Gastroesophageal sphincter (tissue), 4 donors: ENCODE data around the gene RNF187. TPM values are rescaled to one million over a fixed set of nuclear protein-coding genes. Genes with fewer than 3 reads are reported as not detected.

ENCODE experiments used
- ATAC-seq: fragments of 150-250 bp; one replicate; pipeline ENCODE4 v1.9.1; 2016; ENCODE audit warnings: mild to moderate bottlenecking, moderate library complexity
- H3K27ac ChIP-seq, 4 donors: fragments of 200-600 bp; sonication (generic) in 3 of 4; 1 replicate in 3 of 4; 2 replicates in 1 of 4; pipeline ENCODE4 v1.5.1; 2016 to 2019
- H3K27me3 ChIP-seq: fragments of 200-600 bp; sonication (generic); one replicate; pipeline ENCODE4 v1.5.1; 2019
- H3K36me3 ChIP-seq, 2 donors: fragments of 200-600 bp; sonication (generic); one replicate each; pipeline ENCODE4 v1.5.1; 2019; ENCODE audit warnings: control low read depth in 1 of 2
- H3K4me1 ChIP-seq, 3 donors: fragments of 200-600 bp; sonication (generic); 1 replicate in 2 of 3; 2 replicates in 1 of 3; pipeline ENCODE4 v1.5.1; 2016 to 2019; ENCODE audit warnings: control low read depth in 2 of 3
- H3K4me3 ChIP-seq, 2 donors: fragments of 200-600 bp; sonication (generic); one replicate each; pipeline ENCODE4 v1.5.1; 2019; ENCODE audit warnings: mild to moderate bottlenecking in 1 of 2, moderate library complexity in 1 of 2
- H3K9me3 ChIP-seq, 3 donors: fragments of 200-600 bp; sonication (generic); one replicate each; pipeline ENCODE4 v1.5.1; 2017 to 2019; ENCODE audit warnings: control low read depth in 2 of 3
- CTCF ChIP-seq, 4 experiments: fragments of 200-600 bp in 2 of 4; fragments of 450-650 bp in 2 of 4; sonication (generic) in 1 of 4; IDR thresholded peaks; one replicate each; pipeline ENCODE4 v1.5.1; 2017 to 2019; ENCODE audit warnings: antibody characterized with exemption in 4 of 4, mild to moderate bottlenecking in 2 of 4, moderate library complexity in 2 of 4
- EP300 ChIP-seq: sonication (generic); formaldehyde crosslinking; IDR thresholded peaks from one replicate; pipeline ENCODE4 v1.6.1; 2017; ENCODE audit warnings: antibody characterized with exemption, mild to moderate bottlenecking
- POLR2A ChIP-seq, 2 donors: fragments of 450-650 bp; IDR thresholded peaks; one replicate each; pipeline ENCODE4 v1.6.1; 2017; ENCODE audit warnings: antibody characterized with exemption in 2 of 2, mild to moderate bottlenecking in 2 of 2, moderate library complexity in 1 of 2
- POLR2AphosphoS5 ChIP-seq: sonication (generic); formaldehyde crosslinking; IDR thresholded peaks from one replicate; pipeline ENCODE4 v1.6.1; 2017; ENCODE audit warnings: antibody characterized with exemption
- WGBS, 2 donors: methylation state at CpG; one replicate each; pipeline ENCODE4 v1.1.5; 2018; ENCODE audit warnings: low coverage in 1 of 2; 5-methylcytosine and 5-hydroxymethylcytosine counted together
- total RNA-seq, 4 donors: library from RNA; depleted of rRNA; stranded (reverse); fragments of >200 nt; gene quantifications; one replicate each; pipeline ENCODE4 v1.1.0, GENCODE V29; 2016

Gene RNF187
- total RNA-seq, 4 donors from 2014 or later: 33.9 to 80.6 (median 52.4) TPM

GRCh38 chr1:228510803-228511413, 23.7 kb downstream of the RNF187 start:
- no peaks in the 10 kb centered on the region for H3K36me3 ChIP-seq
- H3K27ac ChIP-seq: no peak overlapping the region
- 34 to 58% methylated on average over 3 of the region's 3 CpGs for WGBS, 2 donors
- no peaks in the 10 kb centered on the region for H3K4me1 ChIP-seq
- peaks cover 58% of the 10 kb centered on the region for H3K27me3 ChIP-seq
- TF ChIP-seq POLR2AphosphoS5 (no peak), CTCF (IDR thresholded peaks at IDR 0.05) (no peak), POLR2A (IDR thresholded peaks at IDR 0.05) (no peak), EP300 (no peak)
- no peak for ATAC-seq
- H3K4me3 ChIP-seq: no peak overlapping the region
- H3K9me3 ChIP-seq: no peaks in the 10 kb centered on the region

GRCh38 chr1:228511546-228512445, 24.6 kb downstream of the RNF187 start:
- Histone ChIP-seq H3K9me3 (no peaks in the 10 kb centered on the region), H3K4me3 (no peak overlapping the region), H3K36me3 (no peaks in the 10 kb centered on the region), H3K27ac (no peak overlapping the region), H3K27me3 (peaks cover 63% of the 10 kb centered on the region), H3K4me1 (no peaks in the 10 kb centered on the region)
- TF ChIP-seq POLR2AphosphoS5 (no peak), EP300 (no peak), CTCF (IDR thresholded peaks at IDR 0.05) (no peak), POLR2A (IDR thresholded peaks at IDR 0.05) (no peak)
- ATAC-seq: no peak
- 81 to 90% methylated on average over 2 to 9 of the region's 13 CpGs for WGBS, 2 donors

- TF ChIP-seq POLR2A (IDR thresholded peaks at IDR 0.05): no peak
- Histone ChIP-seq H3K36me3 (no peaks in the 10 kb centered on the region), H3K9me3 (no peaks in the 10 kb centered on the region), H3K4me1 (no peaks in the 10 kb centered on the region), H3K4me3 (no peak overlapping the region), H3K27me3 (peaks cover 60% of the 10 kb centered on the region), H3K27ac (no peak overlapping the region)
- 20% methylated on average over 1 of the region's 4 CpGs; no CpG with 5 or more reads in 1 of the 2 donors for WGBS, 2 donors
- no peak for ATAC-seq
Measured at GRCh38 chr1:228512781-228513198, 25.6 kb downstream of the RNF187 start.

GRCh38 chr1:228513236-228513900, 26.2 kb downstream of the RNF187 start:
- no peak overlapping the region for H3K27ac ChIP-seq
- H3K36me3 ChIP-seq: no peaks in the 10 kb centered on the region
- H3K4me1 ChIP-seq: no peaks in the 10 kb centered on the region
- no peaks in the 10 kb centered on the region for H3K9me3 ChIP-seq
- 36 to 47% methylated on average over 5 to 13 of the region's 14 CpGs for WGBS, 2 donors
- TF ChIP-seq POLR2AphosphoS5: no peak
- TF ChIP-seq EP300: no peak
- no peak for TF ChIP-seq POLR2A (IDR thresholded peaks at IDR 0.05)
- no peak for TF ChIP-seq CTCF (IDR thresholded peaks at IDR 0.05)
- no peak for ATAC-seq
- H3K27me3 ChIP-seq: peaks cover 54% of the 10 kb centered on the region
- no peak overlapping the region for H3K4me3 ChIP-seq

GRCh38 chr1:228514421-228514820, 27.2 kb downstream of the RNF187 start:
- H3K27me3 ChIP-seq: peaks cover 50% of the 10 kb centered on the region
- WGBS, 2 donors: 80% methylated on average over 1 to 7 of the region's 7 CpGs
- TF ChIP-seq POLR2A (IDR thresholded peaks at IDR 0.05): no peak
- no peak for TF ChIP-seq EP300
- TF ChIP-seq POLR2AphosphoS5: no peak
- no peak for TF ChIP-seq CTCF (IDR thresholded peaks at IDR 0.05)
- no peaks in the 10 kb centered on the region for H3K9me3 ChIP-seq
- no peaks in the 10 kb centered on the region for H3K36me3 ChIP-seq
- H3K27ac ChIP-seq: no peak overlapping the region
- no peaks in the 10 kb centered on the region for H3K4me1 ChIP-seq
- no peak overlapping the region for H3K4me3 ChIP-seq
- no peak for ATAC-seq
